ENCODE data around the gene PABPC1L.

The PABPC1L gene

DNA sequence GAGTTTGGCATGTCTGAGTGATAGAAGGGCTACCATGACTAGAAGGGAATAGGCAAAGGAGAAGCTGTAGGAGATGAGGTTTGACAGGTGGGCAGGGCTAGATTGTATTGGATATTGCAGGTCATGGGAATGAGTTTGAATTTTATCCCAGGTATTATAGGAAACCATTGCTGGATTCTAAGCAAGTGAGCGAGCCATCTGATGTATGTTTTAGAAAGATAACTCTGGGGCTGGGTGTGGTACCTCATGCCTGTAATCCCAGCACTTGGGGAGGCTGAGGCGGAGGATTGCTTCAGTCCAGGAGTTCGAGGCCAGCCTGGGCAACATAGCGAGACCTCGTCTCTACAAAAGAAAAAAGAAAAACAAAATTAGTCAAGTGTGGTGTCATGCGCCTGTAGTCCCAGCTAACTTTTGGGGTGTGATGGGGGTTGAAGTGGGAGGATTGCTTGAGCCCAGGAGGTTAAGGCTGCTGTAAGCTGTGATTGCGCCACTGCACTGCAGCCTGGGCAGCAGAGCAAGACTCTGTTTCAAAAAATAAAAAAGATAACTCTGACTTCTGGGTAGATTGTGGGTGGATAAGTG, 73.3 kb downstream of the PABPC1L start:
- TF ChIP-seq, protein P1, sequence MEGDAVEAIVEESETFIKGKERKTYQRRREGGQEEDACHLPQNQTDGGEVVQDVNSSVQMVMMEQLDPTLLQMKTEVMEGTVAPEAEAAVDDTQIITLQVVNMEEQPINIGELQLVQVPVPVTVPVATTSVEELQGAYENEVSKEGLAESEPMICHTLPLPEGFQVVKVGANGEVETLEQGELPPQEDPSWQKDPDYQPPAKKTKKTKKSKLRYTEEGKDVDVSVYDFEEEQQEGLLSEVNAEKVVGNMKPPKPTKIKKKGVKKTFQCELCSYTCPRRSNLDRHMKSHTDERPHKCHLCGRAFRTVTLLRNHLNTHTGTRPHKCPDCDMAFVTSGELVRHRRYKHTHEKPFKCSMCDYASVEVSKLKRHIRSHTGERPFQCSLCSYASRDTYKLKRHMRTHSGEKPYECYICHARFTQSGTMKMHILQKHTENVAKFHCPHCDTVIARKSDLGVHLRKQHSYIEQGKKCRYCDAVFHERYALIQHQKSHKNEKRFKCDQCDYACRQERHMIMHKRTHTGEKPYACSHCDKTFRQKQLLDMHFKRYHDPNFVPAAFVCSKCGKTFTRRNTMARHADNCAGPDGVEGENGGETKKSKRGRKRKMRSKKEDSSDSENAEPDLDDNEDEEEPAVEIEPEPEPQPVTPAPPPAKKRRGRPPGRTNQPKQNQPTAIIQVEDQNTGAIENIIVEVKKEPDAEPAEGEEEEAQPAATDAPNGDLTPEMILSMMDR (IDR thresholded peaks at IDR 0.05; ENCODE audit: low read depth, low read length), result no peak
- no peak overlapping the region for H3K4me3 ChIP-seq (ENCODE audit: low read depth, low read length)

DNA sequence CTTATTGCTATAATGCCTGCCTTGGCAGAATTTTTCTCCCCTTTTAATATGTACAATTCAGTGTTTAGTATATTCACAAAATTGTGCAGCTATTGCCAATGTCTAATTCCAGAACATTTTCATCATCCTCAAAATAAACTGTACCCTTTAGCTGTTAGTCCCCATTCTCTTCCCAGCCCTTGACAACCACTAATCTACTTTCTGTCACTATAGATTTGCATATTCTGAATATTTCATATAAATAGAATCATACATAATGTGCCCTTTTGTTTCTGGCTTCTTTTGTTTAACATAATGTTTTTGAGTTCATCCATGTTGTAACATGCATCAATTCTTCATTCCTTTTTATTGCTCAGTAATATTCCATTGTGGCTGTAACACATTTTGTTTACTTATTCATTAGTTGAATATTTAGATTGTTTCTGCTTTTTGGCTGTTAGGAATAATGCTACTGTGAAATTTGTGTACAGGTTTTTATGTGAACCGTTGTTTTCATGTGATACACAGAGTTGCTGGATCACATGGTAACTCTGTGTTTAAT, 78.8 kb downstream of the PABPC1L start:
- TF ChIP-seq, protein P1 (IDR thresholded peaks at IDR 0.05; ENCODE audit: low read depth, low read length), result no peak

More for the DNA sequence above, 78.8 kb downstream of the PABPC1L start:
- no peak overlapping the region for H3K4me3 ChIP-seq (ENCODE audit: low read depth, low read length)

All from WI38 (cell line).